SK-N-SH treated with all-trans-retinoic acid at 6 μM for 48 hours (cell line): ENCODE data around the gene MTHFS.

Source experiments
- ARNTL ChIP-seq: fragments of 450-650 bp; formaldehyde crosslinking; IDR thresholded peaks from 2 replicates; pipeline ENCODE4 v1.5.0; 2020; ENCODE audit warnings: low read depth, mild to moderate bottlenecking, moderate library complexity, borderline replicate concordance
- BACH2 ChIP-seq: fragments of 250-450 bp; sonication (Bioruptor Pico); IDR thresholded peaks from 2 replicates; pipeline ENCODE4 v1.9.0; 2021; ENCODE audit warnings: mild to moderate bottlenecking, borderline replicate concordance
- CSDC2 ChIP-seq: fragments of 250-450 bp; sonication (Bioruptor Pico); IDR thresholded peaks from 2 replicates; pipeline ENCODE4 v1.5.0; 2020; ENCODE audit warnings: mild to moderate bottlenecking, moderate library complexity
- GLIS3 ChIP-seq: fragments of 250-450 bp; sonication (Bioruptor Pico); IDR thresholded peaks from 2 replicates; pipeline ENCODE4 v1.5.0; 2020; ENCODE audit warnings: mild to moderate bottlenecking, moderate library complexity
- ISL1 ChIP-seq: fragments of 250-450 bp; sonication (Bioruptor Pico); IDR thresholded peaks from 2 replicates; pipeline ENCODE4 v2.1.2; 2022; ENCODE audit warnings: mild to moderate bottlenecking, moderate library complexity
- OSR1 ChIP-seq: fragments of 250-450 bp; sonication (Bioruptor Pico); IDR thresholded peaks from 2 replicates; pipeline ENCODE4 v1.8.0; 2022; ENCODE audit warnings: moderate library complexity, mild to moderate bottlenecking, inconsistent platforms
- PATZ1 ChIP-seq: fragments of 250-450 bp; sonication (Bioruptor Pico); IDR thresholded peaks from 2 replicates; pipeline ENCODE4 v1.8.0; 2020; ENCODE audit warnings: mild to moderate bottlenecking, moderate library complexity, borderline replicate concordance
- RARB ChIP-seq: fragments of 250-450 bp; sonication (Bioruptor Pico); IDR thresholded peaks from 2 replicates; pipeline ENCODE4 v1.8.0; 2021; ENCODE audit warnings: mild to moderate bottlenecking, moderate library complexity
- TCF4 ChIP-seq: fragments of 250-450 bp; sonication (Bioruptor Pico); IDR thresholded peaks from 2 replicates; pipeline ENCODE4 v1.8.0; 2021; ENCODE audit warnings: mild to moderate bottlenecking, moderate library complexity, borderline replicate concordance
- ZFP3 ChIP-seq: fragments of 250-450 bp; sonication (Bioruptor Pico); IDR thresholded peaks from 2 replicates; pipeline ENCODE4 v1.5.0; 2020; ENCODE audit warnings: mild to moderate bottlenecking, moderate library complexity
- ZNF565 ChIP-seq: fragments of 450-650 bp; formaldehyde crosslinking; conservative IDR thresholded peaks from 2 replicates; pipeline ENCODE4 v1.5.0; 2020; ENCODE audit warnings: low read depth, mild to moderate bottlenecking, moderate library complexity
- ZNF8 ChIP-seq: fragments of 450-650 bp; formaldehyde crosslinking; IDR thresholded peaks from 2 replicates; pipeline ENCODE4 v1.5.0; 2020; ENCODE audit warnings: mild to moderate bottlenecking, moderate library complexity
- TF ChIP-seq, protein P1 (sequence below): fragments of 250-450 bp; sonication (Bioruptor Pico); IDR thresholded peaks from 2 replicates; pipeline ENCODE4 v1.5.1; 2021; ENCODE audit warnings: mild to moderate bottlenecking, moderate library complexity
- TF ChIP-seq, protein P2 (sequence below): fragments of 250-450 bp; sonication (Bioruptor Pico); IDR thresholded peaks from 2 replicates; pipeline ENCODE4 v1.5.1; 2020; ENCODE audit warnings: low read depth, mild to moderate bottlenecking, moderate library complexity

DNA sequence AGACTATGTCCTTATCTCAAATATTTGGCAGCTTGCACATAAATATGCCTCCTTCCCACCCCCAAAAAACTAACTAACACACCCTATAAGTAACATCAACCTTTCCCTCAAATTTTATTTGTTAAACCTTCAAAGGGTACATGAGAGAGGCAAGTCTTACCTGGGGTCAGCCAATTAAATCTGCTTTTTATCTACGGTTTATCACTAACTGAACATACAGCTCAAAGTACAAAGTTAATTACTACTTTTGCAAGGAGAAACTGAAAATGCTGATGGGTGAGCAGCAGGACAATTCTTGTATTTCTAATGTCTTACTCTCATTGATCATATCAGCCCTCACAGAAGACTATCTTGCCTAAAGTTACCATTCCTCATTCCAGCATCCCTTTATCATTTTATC is 34.6 kb downstream of the MTHFS start:
- TF ChIP-seq BACH2 (CRISPR knock-in tag) (no peak), PATZ1 (CRISPR knock-in tag) (no peak), ZNF8 (CRISPR knock-in tag) (no peak), OSR1 (CRISPR knock-in tag) (no peak), GLIS3 (CRISPR knock-in tag) (no peak), CSDC2 (no peak), ISL1 (no peak), TCF4 (CRISPR knock-in tag) (no peak), ZFP3 (CRISPR knock-in tag) (no peak), RARB (CRISPR knock-in tag) (no peak), ARNTL (no peak), ZNF565 (CRISPR knock-in tag) (no peak)
- TF ChIP-seq, protein P1, sequence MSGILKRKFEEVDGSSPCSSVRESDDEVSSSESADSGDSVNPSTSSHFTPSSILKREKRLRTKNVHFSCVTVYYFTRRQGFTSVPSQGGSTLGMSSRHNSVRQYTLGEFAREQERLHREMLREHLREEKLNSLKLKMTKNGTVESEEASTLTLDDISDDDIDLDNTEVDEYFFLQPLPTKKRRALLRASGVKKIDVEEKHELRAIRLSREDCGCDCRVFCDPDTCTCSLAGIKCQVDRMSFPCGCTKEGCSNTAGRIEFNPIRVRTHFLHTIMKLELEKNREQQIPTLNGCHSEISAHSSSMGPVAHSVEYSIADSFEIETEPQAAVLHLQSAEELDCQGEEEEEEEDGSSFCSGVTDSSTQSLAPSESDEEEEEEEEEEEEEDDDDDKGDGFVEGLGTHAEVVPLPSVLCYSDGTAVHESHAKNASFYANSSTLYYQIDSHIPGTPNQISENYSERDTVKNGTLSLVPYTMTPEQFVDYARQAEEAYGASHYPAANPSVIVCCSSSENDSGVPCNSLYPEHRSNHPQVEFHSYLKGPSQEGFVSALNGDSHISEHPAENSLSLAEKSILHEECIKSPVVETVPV (CRISPR knock-in tag), result no peak
- TF ChIP-seq, protein P2, sequence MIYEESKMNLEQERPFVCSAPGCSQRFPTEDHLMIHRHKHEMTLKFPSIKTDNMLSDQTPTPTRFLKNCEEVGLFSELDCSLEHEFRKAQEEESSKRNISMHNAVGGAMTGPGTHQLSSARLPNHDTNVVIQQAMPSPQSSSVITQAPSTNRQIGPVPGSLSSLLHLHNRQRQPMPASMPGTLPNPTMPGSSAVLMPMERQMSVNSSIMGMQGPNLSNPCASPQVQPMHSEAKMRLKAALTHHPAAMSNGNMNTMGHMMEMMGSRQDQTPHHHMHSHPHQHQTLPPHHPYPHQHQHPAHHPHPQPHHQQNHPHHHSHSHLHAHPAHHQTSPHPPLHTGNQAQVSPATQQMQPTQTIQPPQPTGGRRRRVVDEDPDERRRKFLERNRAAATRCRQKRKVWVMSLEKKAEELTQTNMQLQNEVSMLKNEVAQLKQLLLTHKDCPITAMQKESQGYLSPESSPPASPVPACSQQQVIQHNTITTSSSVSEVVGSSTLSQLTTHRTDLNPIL (CRISPR knock-in tag), result no peak
